ENCODE measurements around the gene ADAMTS15. TPM values are rescaled to one million over a fixed set of nuclear protein-coding genes. Genes with fewer than 3 reads are reported as not detected.

Gene ADAMTS15
- total RNA-seq, 1 donor from 2014 or later: 13.8 TPM

DNA sequence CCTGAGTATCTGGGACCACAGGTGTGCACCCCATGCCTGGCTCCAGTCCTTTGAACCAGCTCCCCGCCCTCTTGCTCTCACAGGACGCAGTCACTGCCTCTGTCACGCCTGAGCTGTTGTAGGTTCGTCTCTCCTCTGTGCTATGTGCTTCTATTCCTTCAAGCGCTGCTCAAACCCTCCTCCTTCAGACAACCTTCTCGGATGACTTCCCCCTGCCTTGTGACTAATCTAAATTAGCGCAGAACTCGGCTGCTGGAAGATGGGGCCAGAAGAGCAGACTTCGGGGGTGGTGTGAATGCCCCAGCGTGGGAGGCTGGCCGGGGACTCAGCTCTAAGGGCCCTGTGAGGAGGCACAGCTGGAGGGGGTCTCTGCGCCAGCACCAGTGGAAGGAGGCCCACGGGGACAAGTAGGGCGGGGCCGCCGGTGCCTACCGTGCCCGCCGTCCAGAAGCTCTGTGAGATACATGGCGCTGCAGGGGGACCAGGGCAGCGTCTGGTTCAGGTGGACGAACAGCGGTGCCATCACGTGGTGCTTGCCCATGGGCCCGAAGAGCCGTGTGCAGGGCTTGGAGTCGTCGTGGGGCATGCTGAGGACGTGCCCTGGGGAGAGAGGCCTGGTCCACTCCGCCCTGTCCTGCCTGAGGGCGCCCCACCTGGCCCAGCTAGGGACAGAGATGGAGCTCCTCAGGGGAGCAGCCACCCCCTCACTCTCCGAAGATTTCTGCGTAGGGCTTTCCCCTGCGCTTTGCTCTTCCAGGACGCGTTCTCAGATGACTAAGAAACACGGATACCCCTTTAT, 32.5 kb upstream of the ADAMTS15 start:
- no peak overlapping the region for H3K27ac Mint-ChIP-seq (ENCODE audit: unreplicated experiment)
- peaks cover 3% of the 10 kb centered on the region for H3K36me3 Mint-ChIP-seq (ENCODE audit: low read depth, unreplicated experiment)
- H3K27me3 ChIP-seq (ENCODE audit: insufficient read depth, low read length): peaks cover 13% of the 10 kb centered on the region

DNA sequence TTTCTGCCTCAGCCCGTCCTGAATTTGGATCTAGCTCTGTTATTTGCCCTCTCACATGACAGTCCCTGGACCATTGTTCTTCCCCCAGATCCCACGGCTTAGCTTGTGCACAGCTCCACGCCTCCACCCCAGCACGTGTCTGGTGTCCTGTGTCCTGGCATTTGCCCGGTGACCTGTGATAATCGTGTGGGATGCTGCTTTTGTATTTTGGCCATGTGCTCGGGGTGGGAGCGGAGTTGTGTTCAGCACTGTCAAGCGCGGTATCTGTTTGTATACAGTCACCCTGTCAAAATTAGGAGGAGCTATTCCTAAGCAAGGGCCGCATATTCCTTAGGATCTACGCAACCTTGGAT, 31.9 kb upstream of the ADAMTS15 start:
- H3K4me1 Mint-ChIP-seq (ENCODE audit: low read depth, unreplicated experiment): peaks cover 9% of the 10 kb centered on the region
- DNase-seq (ENCODE audit: low read depth) (no peak), FAIRE-seq (no peak)
- H3K27me3 ChIP-seq (ENCODE audit: insufficient read depth, low read length): peaks cover 11% of the 10 kb centered on the region
- H2AFZ ChIP-seq (ENCODE audit: low read depth, low read length): no peak overlapping the region
- H3K27me3 Mint-ChIP-seq (ENCODE audit: low read depth, unreplicated experiment): peaks cover 42% of the 10 kb centered on the region
- H3K4me3 ChIP-seq (ENCODE audit: insufficient read depth, low read depth, low read length): no peak overlapping the region
- H3K36me3 ChIP-seq (ENCODE audit: insufficient read depth, low read length): no peaks in the 10 kb centered on the region
- peaks cover 12% of the 10 kb centered on the region for H3K4me1 ChIP-seq (ENCODE audit: insufficient read depth, low read length)
- no peak overlapping the region for H3K27ac ChIP-seq (ENCODE audit: low read depth, low read length)
- no peak overlapping the region for H3K27ac Mint-ChIP-seq (ENCODE audit: unreplicated experiment)
- no peaks in the 10 kb centered on the region for H3K9me3 ChIP-seq (ENCODE audit: insufficient read depth, low read depth, low read length)
- peaks cover 4% of the 10 kb centered on the region for H3K36me3 Mint-ChIP-seq (ENCODE audit: low read depth, unreplicated experiment)
- H3K4me3 Mint-ChIP-seq (ENCODE audit: unreplicated experiment): no peak overlapping the region
- H3K79me2 ChIP-seq (ENCODE audit: insufficient read depth, low read length): no peaks in the 10 kb centered on the region
- H3K9me3 Mint-ChIP-seq (ENCODE audit: unreplicated experiment): peaks cover 7% of the 10 kb centered on the region
- no peak for TF ChIP-seq CTCF (IDR thresholded peaks at IDR 0.05; ENCODE audit: insufficient read depth, low read depth, low read length)
- no peak for TF ChIP-seq EZH2 (IDR thresholded peaks at IDR 0.05; ENCODE audit: insufficient read depth, low read length)
- H4K20me1 ChIP-seq (ENCODE audit: insufficient read depth, low read length): no peaks in the 10 kb centered on the region
- H3K4me2 ChIP-seq (ENCODE audit: low read length): no peak overlapping the region
- no peak overlapping the region for H3K9ac ChIP-seq (ENCODE audit: low read length)

More for the DNA sequence above, 32.5 kb upstream of the ADAMTS15 start:
- Histone ChIP-seq H3K4me3 (ENCODE audit: insufficient read depth, low read depth, low read length) (no peak overlapping the region), H2AFZ (ENCODE audit: low read depth, low read length) (no peak overlapping the region), H3K9ac (ENCODE audit: low read length) (no peak overlapping the region), H3K36me3 (ENCODE audit: insufficient read depth, low read length) (no peaks in the 10 kb centered on the region), H3K79me2 (ENCODE audit: insufficient read depth, low read length) (no peaks in the 10 kb centered on the region), H3K4me1 (ENCODE audit: insufficient read depth, low read length) (peaks cover 12% of the 10 kb centered on the region), H3K4me2 (ENCODE audit: low read length) (no peak overlapping the region), H3K27ac (ENCODE audit: low read depth, low read length) (no peak overlapping the region), H3K9me3 (ENCODE audit: insufficient read depth, low read depth, low read length) (no peaks in the 10 kb centered on the region), H4K20me1 (ENCODE audit: insufficient read depth, low read length) (no peaks in the 10 kb centered on the region)
- H3K4me3 Mint-ChIP-seq (ENCODE audit: unreplicated experiment): no peak overlapping the region
- peaks cover 7% of the 10 kb centered on the region for H3K9me3 Mint-ChIP-seq (ENCODE audit: unreplicated experiment)
- no peak for TF ChIP-seq EZH2 (IDR thresholded peaks at IDR 0.05; ENCODE audit: insufficient read depth, low read length)
- peaks cover 9% of the 10 kb centered on the region for H3K4me1 Mint-ChIP-seq (ENCODE audit: low read depth, unreplicated experiment)
- peaks cover 41% of the 10 kb centered on the region for H3K27me3 Mint-ChIP-seq (ENCODE audit: low read depth, unreplicated experiment)
- DNase-seq (ENCODE audit: low read depth) (no peak), FAIRE-seq (no peak)

- Histone ChIP-seq H4K20me1 (ENCODE audit: insufficient read depth, low read length) (no peaks in the 10 kb centered on the region), H2AFZ (ENCODE audit: low read depth, low read length) (no peak overlapping the region), H3K36me3 (ENCODE audit: insufficient read depth, low read length) (no peaks in the 10 kb centered on the region), H3K27me3 (ENCODE audit: insufficient read depth, low read length) (peaks cover 11% of the 10 kb centered on the region), H3K9ac (ENCODE audit: low read length) (no peak overlapping the region), H3K4me3 (ENCODE audit: insufficient read depth, low read depth, low read length) (no peak overlapping the region), H3K4me1 (ENCODE audit: insufficient read depth, low read length) (peaks cover 12% of the 10 kb centered on the region), H3K4me2 (ENCODE audit: low read length) (no peak overlapping the region), H3K79me2 (ENCODE audit: insufficient read depth, low read length) (no peaks in the 10 kb centered on the region), H3K9me3 (ENCODE audit: insufficient read depth, low read depth, low read length) (no peaks in the 10 kb centered on the region), H3K27ac (ENCODE audit: low read depth, low read length) (no peak overlapping the region)
- Mint-ChIP-seq H3K27me3 (ENCODE audit: low read depth, unreplicated experiment) (peaks cover 46% of the 10 kb centered on the region), H3K4me3 (ENCODE audit: unreplicated experiment) (no peak overlapping the region), H3K4me1 (ENCODE audit: low read depth, unreplicated experiment) (peaks cover 9% of the 10 kb centered on the region), H3K36me3 (ENCODE audit: low read depth, unreplicated experiment) (peaks cover 4% of the 10 kb centered on the region), H3K9me3 (ENCODE audit: unreplicated experiment) (peaks cover 7% of the 10 kb centered on the region), H3K27ac (ENCODE audit: unreplicated experiment) (no peak overlapping the region)
- TF ChIP-seq EZH2 (IDR thresholded peaks at IDR 0.05; ENCODE audit: insufficient read depth, low read length): no peak
- no peak for TF ChIP-seq CTCF (IDR thresholded peaks at IDR 0.05; ENCODE audit: insufficient read depth, low read depth, low read length)
- no peak for DNase-seq (ENCODE audit: low read depth)
- no peak for FAIRE-seq
These were observed 31.5 kb upstream of the ADAMTS15 start for GRCh38 chr11:130416906-130417305.
